ENCODE results near the gene FOXC2.

DNA sequence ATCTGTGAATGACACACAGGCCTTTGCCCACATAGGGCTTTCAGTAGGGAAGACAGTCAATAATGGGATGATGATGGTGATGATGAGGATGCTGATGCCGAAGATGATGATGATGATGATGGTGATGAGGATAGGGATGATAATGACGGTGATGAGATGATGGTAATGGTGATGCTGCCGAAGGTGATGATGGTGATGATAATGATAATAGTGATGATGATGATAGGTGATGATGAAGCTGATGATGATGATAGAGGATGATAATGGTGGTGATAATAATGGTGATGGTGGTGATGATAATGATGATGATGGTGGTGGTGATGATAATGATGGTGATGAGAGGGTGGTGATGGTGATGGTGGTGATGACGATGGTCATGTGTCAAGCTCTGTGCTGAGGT, 24.6 kb downstream of the FOXC2 start:
- TF ChIP-seq, protein P1, sequence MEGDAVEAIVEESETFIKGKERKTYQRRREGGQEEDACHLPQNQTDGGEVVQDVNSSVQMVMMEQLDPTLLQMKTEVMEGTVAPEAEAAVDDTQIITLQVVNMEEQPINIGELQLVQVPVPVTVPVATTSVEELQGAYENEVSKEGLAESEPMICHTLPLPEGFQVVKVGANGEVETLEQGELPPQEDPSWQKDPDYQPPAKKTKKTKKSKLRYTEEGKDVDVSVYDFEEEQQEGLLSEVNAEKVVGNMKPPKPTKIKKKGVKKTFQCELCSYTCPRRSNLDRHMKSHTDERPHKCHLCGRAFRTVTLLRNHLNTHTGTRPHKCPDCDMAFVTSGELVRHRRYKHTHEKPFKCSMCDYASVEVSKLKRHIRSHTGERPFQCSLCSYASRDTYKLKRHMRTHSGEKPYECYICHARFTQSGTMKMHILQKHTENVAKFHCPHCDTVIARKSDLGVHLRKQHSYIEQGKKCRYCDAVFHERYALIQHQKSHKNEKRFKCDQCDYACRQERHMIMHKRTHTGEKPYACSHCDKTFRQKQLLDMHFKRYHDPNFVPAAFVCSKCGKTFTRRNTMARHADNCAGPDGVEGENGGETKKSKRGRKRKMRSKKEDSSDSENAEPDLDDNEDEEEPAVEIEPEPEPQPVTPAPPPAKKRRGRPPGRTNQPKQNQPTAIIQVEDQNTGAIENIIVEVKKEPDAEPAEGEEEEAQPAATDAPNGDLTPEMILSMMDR (IDR thresholded peaks at IDR 0.05), result no peak
- TF ChIP-seq ZFX (IDR thresholded peaks at IDR 0.05; ENCODE audit: borderline replicate concordance), result no peak
